ENCODE measurements around the gene DHRS3. TPM values are rescaled to one million over a fixed set of nuclear protein-coding genes. Genes with fewer than 3 reads are reported as not detected.

DHRS3 gene
- total RNA-seq, 1 experiment from 2014 or later, result not detected

GRCh38 chr1:12640237-12640957, 22.4 kb upstream of the DHRS3 start:
- DNase-seq (ENCODE audit: low spot score), result no peak

- no peak for DNase-seq (ENCODE audit: low spot score)
Observed at GRCh38 chr1:12637693-12638092, 19.7 kb upstream of the DHRS3 start.

GRCh38 chr1:12636098-12636950, 18.3 kb upstream of the DHRS3 start:
- peak; percentile 70 for DNase-seq (ENCODE audit: low spot score)

GRCh38 chr1:12634696-12635202, 16.7 kb upstream of the DHRS3 start:
- DNase-seq (ENCODE audit: low spot score), result no peak

GRCh38 chr1:12634156-12634555, 16.1 kb upstream of the DHRS3 start:
- no peak for DNase-seq (ENCODE audit: low spot score)

- DNase-seq (ENCODE audit: low spot score), result no peak
Observed at GRCh38 chr1:12631571-12631970, 13.6 kb upstream of the DHRS3 start.

GRCh38 chr1:12630946-12631530, 13.0 kb upstream of the DHRS3 start:
- no peak for DNase-seq (ENCODE audit: low spot score)

- no peak for DNase-seq (ENCODE audit: low spot score)
Observed at GRCh38 chr1:12629985-12630760, 12.2 kb upstream of the DHRS3 start.

- DNase-seq (ENCODE audit: low spot score), result no peak
Observed at GRCh38 chr1:12629511-12629956, 11.5 kb upstream of the DHRS3 start.

GRCh38 chr1:12627296-12627695, 9.3 kb upstream of the DHRS3 start:
- no peak for DNase-seq (ENCODE audit: low spot score)

- DNase-seq (ENCODE audit: low spot score), result no peak
Observed at GRCh38 chr1:12626888-12627287, 8.9 kb upstream of the DHRS3 start.

- DNase-seq (ENCODE audit: low spot score), result no peak
Observed at GRCh38 chr1:12625276-12625675, 7.3 kb upstream of the DHRS3 start.

- no peak for DNase-seq (ENCODE audit: low spot score)
Observed at GRCh38 chr1:12622506-12622905, 4.5 kb upstream of the DHRS3 start.

GRCh38 chr1:12621346-12622335, 3.6 kb upstream of the DHRS3 start:
- DNase-seq (ENCODE audit: low spot score), result no peak

GRCh38 chr1:12620931-12621330, 2.9 kb upstream of the DHRS3 start:
- no peak for DNase-seq (ENCODE audit: low spot score)

- DNase-seq (ENCODE audit: low spot score), result no peak
Observed at GRCh38 chr1:12620488-12620865, 2.5 kb upstream of the DHRS3 start.

GRCh38 chr1:12619792-12620487, 1.9 kb upstream of the DHRS3 start:
- peak; percentile 55 for DNase-seq (ENCODE audit: low spot score)

GRCh38 chr1:12618965-12619791, 1.2 kb upstream of the DHRS3 start:
- DNase-seq (ENCODE audit: low spot score), result peak; percentile 57

GRCh38 chr1:12618661-12618964, 603 bp upstream of the DHRS3 start:
- DNase-seq (ENCODE audit: low spot score), result no peak
